SH-SY5Y (cell line): ENCODE measurements around the gene A4GALT.

Experiments used
- GATA2 ChIP-seq: IDR thresholded peaks from 2 replicates; pipeline ENCODE4 v1.6.1; 2011; ENCODE audit warnings: mild to moderate bottlenecking, low read depth, low read length
- GATA3 ChIP-seq: IDR thresholded peaks from 2 replicates; pipeline ENCODE4 v1.6.1; 2011; ENCODE audit warnings: low read depth, mild to moderate bottlenecking, low read length, moderate library complexity

- TF ChIP-seq GATA2: no peak
- TF ChIP-seq GATA3: no peak
These were observed 27.5 kb downstream of the A4GALT start for GRCh38 chr22:42693055-42693762.
